ENCODE measurements around the gene FBXL19. TPM values are rescaled to one million over a fixed set of nuclear protein-coding genes. Genes with fewer than 3 reads are reported as not detected.

FBXL19 gene
- total and polyA plus RNA-seq, 2 of the 13 experiments (the other 11 are each of a cell fraction or from before 2014, with no cell fraction given): 6.0 to 13.7 TPM

- TF ChIP-seq PHF5A (CRISPR knock-in tag; IDR thresholded peaks at IDR 0.05; ENCODE audit: low read depth, unreplicated experiment) (no peak), ZFX (CRISPR knock-in tag; IDR thresholded peaks at IDR 0.05; ENCODE audit: low read depth) (peak; percentile 89), RBM39 (IDR thresholded peaks at IDR 0.05; ENCODE audit: low read depth, low read length, poor library complexity, severe bottlenecking) (peak; percentile 98), PCBP1 (IDR thresholded peaks at IDR 0.05; ENCODE audit: borderline replicate concordance, low read depth, low read length) (peak; percentile 91), RAD21 (CRISPR knock-in tag; IDR thresholded peaks at IDR 0.05) (peak; percentile 47; the same call in 1 of the 2 replicates), CCAR2 (optimal IDR thresholded peaks at IDR 0.05; ENCODE audit: low read depth, low read length) (peak; percentile 58), ZNF329 (CRISPR knock-in tag; IDR thresholded peaks at IDR 0.05; ENCODE audit: low read depth) (peak; percentile 46; the same call in 1 of the 2 replicates), CSRNP2 (CRISPR knock-in tag; conservative IDR thresholded peaks at IDR 0.05; ENCODE audit: low read depth) (no peak), BRCA1 (CRISPR knock-in tag; IDR thresholded peaks at IDR 0.05) (no peak), IRF2 (CRISPR knock-in tag; IDR thresholded peaks at IDR 0.05) (peak; percentile 74), SP140L (CRISPR knock-in tag; IDR thresholded peaks at IDR 0.05; ENCODE audit: borderline replicate concordance) (no peak), PHF21A (CRISPR knock-in tag; IDR thresholded peaks at IDR 0.05) (peak; percentile 90), CREB1 (IDR thresholded peaks at IDR 0.05) (peak; percentile 80), CREB1 (CRISPR knock-in tag; IDR thresholded peaks at IDR 0.05) (peak; percentile 86), UBTF (CRISPR knock-in tag; IDR thresholded peaks at IDR 0.05) (peak; percentile 55; the same call in 1 of the 2 replicates), CSRNP1 (CRISPR knock-in tag; IDR thresholded peaks at IDR 0.05) (no peak), ZNF644 (CRISPR knock-in tag; IDR thresholded peaks at IDR 0.05; ENCODE audit: low read depth) (no peak), ZNF362 (CRISPR knock-in tag; IDR thresholded peaks at IDR 0.05; ENCODE audit: borderline replicate concordance) (no peak; the same call in 1 of the 2 replicates), ZKSCAN1 (IDR thresholded peaks at IDR 0.05; ENCODE audit: low read length) (peak; percentile 82; the same call in 1 of the 2 replicates), NR0B2 (CRISPR knock-in tag; IDR thresholded peaks at IDR 0.05) (peak; percentile 33; the same call in 1 of the 2 replicates), ZBTB1 (CRISPR knock-in tag; IDR thresholded peaks at IDR 0.05; ENCODE audit: borderline replicate concordance) (no peak)
Measured at GRCh38 chr16:30957456-30958174, 34.2 kb downstream of the FBXL19 start, which contains the start of gene SETD1A (continued).

Data from HepG2 (cell line).